Activated CD4-positive, alpha-beta T cell treated with anti-CD3 and anti-CD28 coated beads, Interleukin-2, amount 10 ng/mL, durations not matched to agents 7 days and 5 days (primary cell): ENCODE results near the gene IRF1. TPM values are rescaled to one million over a fixed set of nuclear protein-coding genes. Genes with fewer than 3 reads are reported as not detected.

ENCODE experiments used
- CTCF ChIA-PET: fragments of 350-600 bp; sonication (Branson Sonifier 250); formaldehyde crosslinking; loops from one replicate; lab custom pipeline; 2021; ENCODE audit warnings: antibody characterized with exemption; lab: Charles Lee
- POLR2A ChIA-PET: fragments of 350-600 bp; sonication (Branson Sonifier 250); formaldehyde crosslinking; loops from one replicate; lab custom pipeline; 2021; ENCODE audit warnings: antibody characterized with exemption; lab: Charles Lee
- DNase-seq: peaks from one replicate; pipeline ENCODE4 v3.0.0-alpha.2; 2020
- H3K27ac Mint-ChIP-seq: one replicate; pipeline ENCODE4 v1.8.0; 2021; ENCODE audit warnings: mild to moderate bottlenecking, moderate library complexity, mixed read lengths
- H3K27me3 Mint-ChIP-seq: one replicate; pipeline ENCODE4 v1.8.0; 2021; ENCODE audit warnings: mixed read lengths
- H3K36me3 Mint-ChIP-seq: one replicate; pipeline ENCODE4 v1.8.0; 2021; ENCODE audit warnings: low read depth, mixed read lengths
- H3K4me1 Mint-ChIP-seq: one replicate; pipeline ENCODE4 v1.8.0; 2021; ENCODE audit warnings: mixed read lengths
- H3K4me3 Mint-ChIP-seq: one replicate; pipeline ENCODE4 v1.8.0; 2021; ENCODE audit warnings: mild to moderate bottlenecking, moderate library complexity, mixed read lengths
- H3K9me3 Mint-ChIP-seq: one replicate; pipeline ENCODE4 v1.8.0; 2021; ENCODE audit warnings: mixed read lengths
- total RNA-seq, 2 experiments: library from RNA; stranded (reverse); gene quantifications; one replicate each; pipeline ENCODE4 v1.2.3, GENCODE V29; 2021

The IRF1 gene
- total RNA-seq, 2 experiments from 2014 or later = 289 to 302 TPM

DNA sequence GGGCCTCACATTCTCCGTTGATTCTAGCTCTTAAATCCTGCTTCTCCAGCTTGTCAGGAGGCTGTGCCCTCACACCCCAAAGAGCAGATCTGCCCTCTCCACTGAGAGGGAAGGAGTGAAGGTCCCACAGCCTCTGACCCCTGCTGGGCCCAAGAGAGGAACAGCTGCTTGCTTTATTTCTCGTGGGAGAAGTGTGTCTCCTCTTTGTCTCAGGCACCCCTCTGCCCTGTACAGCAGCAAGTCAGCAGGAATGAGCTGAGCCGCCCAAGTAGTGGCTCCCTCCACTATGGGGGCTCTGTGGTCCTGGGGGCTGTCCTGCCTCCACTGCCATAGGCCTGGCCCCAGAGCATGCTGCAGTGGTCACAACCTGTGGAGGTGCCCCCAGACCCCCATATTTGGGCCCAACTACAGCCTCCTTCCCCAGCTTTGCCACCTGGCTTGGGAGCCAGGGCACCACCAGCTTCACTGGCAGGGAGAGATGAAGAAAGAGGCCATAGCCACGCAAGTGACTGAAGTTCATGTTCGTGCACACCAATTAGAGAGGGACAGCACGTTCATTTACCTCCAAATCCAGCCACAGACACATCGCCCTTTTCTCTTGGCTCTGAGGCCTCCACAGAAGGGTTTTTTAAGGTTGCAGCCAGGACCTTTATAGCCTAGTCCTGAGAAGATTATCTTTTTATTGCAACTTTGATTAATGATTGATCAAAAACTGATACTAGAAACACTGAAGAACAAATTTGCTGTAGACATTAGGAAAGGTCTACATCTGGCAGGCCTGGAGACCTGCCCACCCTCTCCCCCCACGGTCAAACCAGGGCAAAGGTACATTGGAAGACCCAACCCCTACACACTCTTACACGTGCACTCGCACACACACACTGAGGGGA lies 27.5 kb downstream of the IRF1 start:
- DNase-seq = no peak
- ChIA-PET POLR2A (interaction anchor here (0.9 kb wide), 1 partner anchor 36 kb away, joined by 3 read pairs; no protein-coding TSS in a partner anchor), CTCF (interaction anchor here (1.2 to 5.0 kb wide), 6 partner anchors 7 to 38 kb away, joined by 3 to 53 read pairs (median 6); partner anchors contain the start of gene IRF1)
- Mint-ChIP-seq H3K27me3 (no peaks in the 10 kb centered on the region), H3K4me1 (peaks cover 98% of the 10 kb centered on the region), H3K9me3 (no peaks in the 10 kb centered on the region), H3K36me3 (peaks cover 71% of the 10 kb centered on the region), H3K27ac (peak overlapping the region; percentile 87), H3K4me3 (peak overlapping the region; percentile 67)

DNA sequence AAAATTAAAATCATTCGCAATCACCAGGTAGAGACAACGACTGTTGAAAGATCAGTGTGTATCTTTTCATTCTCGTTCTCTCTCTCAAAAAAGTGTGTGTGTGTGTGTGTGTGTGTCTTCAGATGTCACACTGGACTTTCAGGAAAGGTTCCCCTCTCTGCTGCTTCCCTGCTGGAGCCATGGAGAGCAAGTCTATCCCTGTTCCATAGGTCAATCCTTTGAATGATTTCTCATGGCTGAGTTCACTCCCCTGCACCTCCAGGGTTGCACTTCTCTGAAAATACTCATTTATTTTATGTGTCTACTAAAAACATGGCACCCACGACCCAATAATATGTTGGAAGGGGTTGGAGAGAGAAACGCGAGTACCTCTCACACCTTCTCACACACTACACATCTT lies 28.2 kb downstream of the IRF1 start:
- no peaks in the 10 kb centered on the region for H3K27me3 Mint-ChIP-seq
- H3K4me3 Mint-ChIP-seq = no peak overlapping the region
- POLR2A ChIA-PET = no interaction called here

DNA sequence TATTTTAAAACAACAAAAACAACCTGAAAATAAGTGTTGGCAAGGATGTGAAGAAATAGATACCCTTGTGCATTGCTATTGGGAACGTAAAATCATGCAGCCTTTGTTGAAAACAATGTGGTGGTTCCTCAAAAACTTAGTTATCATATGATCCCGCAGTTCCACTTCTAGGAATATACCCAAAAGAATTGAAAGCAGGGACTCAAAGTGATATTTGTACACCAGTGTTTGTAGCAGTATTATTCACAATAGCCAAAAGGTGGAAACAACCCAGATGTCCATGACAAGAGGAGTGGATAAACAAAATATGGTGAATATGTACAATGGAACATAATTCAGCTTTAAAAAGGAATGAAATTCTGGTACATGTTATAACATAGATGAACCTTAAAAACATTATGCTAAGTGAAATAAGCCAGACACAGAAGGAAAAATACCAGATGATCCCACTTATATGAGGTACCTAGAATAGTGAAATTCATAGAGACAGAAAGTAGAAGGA lies 29.0 kb downstream of the IRF1 start:
- peaks cover 98% of the 10 kb centered on the region for H3K4me1 Mint-ChIP-seq
- POLR2A ChIA-PET = no interaction called here
- no peaks in the 10 kb centered on the region for H3K27me3 Mint-ChIP-seq

More for the DNA sequence above, 28.2 kb downstream of the IRF1 start:
- peak overlapping the region; percentile 28 for H3K27ac Mint-ChIP-seq
- H3K4me1 Mint-ChIP-seq = peaks cover 98% of the 10 kb centered on the region
- CTCF ChIA-PET = interaction anchor here (1.2 kb wide), 1 partner anchor 15 kb away, joined by 3 read pairs; no protein-coding TSS in a partner anchor
- DNase-seq = no peak
- peaks cover 73% of the 10 kb centered on the region for H3K36me3 Mint-ChIP-seq
- no peaks in the 10 kb centered on the region for H3K9me3 Mint-ChIP-seq

DNA sequence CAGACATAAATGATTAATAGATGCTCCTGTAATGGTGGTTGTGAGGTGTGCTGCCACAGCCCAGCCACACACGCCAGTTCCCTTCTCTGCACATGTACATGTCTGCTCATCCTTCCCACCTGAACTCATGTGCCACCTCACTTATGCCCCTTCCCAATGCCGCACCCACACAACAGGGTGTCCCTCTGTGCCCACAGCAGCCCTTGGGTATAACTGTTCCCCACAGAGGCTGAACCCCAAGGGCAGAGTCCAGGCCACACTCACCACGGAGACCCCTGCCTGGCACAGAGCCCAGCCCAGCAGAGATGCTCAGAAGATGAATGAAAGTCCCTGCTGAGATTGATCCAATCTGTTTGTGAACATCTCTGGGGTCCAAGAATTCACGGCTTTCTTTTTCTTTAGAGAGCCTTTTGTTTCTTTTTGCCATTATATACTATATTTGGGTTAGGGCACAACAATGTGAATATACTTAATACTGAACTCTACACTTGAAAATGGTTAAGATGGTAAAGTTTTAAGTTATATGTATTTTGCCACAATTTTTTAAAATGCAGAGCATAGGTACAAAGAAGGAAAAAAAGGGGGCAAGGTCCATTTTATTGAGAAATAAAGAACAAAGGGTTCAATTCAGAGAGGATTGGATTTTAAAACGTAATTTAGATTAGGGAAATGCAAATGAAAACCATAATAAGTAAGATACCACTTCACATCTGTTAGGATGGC lies 29.6 kb downstream of the IRF1 start:
- no peak overlapping the region for H3K4me3 Mint-ChIP-seq
- no peaks in the 10 kb centered on the region for H3K9me3 Mint-ChIP-seq
- DNase-seq = no peak
- H3K36me3 Mint-ChIP-seq = peaks cover 73% of the 10 kb centered on the region
- H3K27ac Mint-ChIP-seq = peak overlapping the region; percentile 99
- POLR2A ChIA-PET = no interaction called here
- CTCF ChIA-PET = interaction anchor here (1.9 to 7.8 kb wide), 2 partner anchors 10 to 17 kb away, joined by 6 to 64 read pairs; no protein-coding TSS in a partner anchor
- H3K27me3 Mint-ChIP-seq = no peaks in the 10 kb centered on the region
- peaks cover 98% of the 10 kb centered on the region for H3K4me1 Mint-ChIP-seq

More for the DNA sequence above, 29.0 kb downstream of the IRF1 start:
- Mint-ChIP-seq H3K4me3 (no peak overlapping the region), H3K27ac (no peak overlapping the region), H3K36me3 (peaks cover 72% of the 10 kb centered on the region), H3K9me3 (no peaks in the 10 kb centered on the region)
- CTCF ChIA-PET = no interaction called here
- DNase-seq = no peak

DNA sequence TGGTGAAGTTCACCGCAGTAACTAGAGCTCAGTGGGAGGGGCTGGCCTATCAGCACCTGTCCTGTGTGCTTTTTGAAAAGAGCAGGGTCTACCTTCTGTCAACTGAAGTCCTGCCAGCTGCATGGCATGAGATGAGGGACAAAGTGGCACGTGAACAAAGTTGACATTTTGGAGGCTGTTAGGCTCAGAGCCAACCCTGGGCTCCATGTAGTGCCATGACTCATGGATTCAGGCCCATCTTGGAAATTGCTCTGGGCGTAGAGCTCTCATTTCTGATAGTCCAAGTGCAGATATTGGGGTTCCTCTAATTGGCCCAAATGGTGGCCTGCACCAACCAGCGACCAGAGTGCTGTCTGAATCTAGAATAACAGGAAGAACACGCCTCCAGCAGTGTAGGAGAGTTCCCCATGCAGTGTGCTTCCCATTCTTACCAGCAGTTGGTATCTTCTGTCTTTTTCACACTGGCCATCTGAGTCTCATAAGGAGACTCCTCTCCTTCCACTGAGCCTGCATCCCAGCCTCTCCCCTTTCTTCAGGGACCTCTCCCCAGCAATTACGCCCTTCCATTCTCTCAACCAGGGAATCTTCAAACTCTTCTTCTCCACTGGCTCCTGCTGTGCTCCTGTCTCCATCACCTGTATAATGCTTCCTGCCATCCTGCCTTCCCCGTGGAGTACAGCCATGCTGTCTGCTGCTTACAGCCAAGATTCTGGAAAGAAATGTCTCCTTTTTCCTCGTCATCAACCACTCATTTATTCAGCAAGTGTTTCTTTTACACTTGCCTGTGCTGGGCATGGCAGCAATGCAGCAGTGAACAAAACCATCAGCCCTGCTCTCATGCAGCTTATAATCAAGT lies 30.4 kb downstream of the IRF1 start:
- no peak overlapping the region for H3K4me3 Mint-ChIP-seq
- peaks cover 72% of the 10 kb centered on the region for H3K36me3 Mint-ChIP-seq
- H3K4me1 Mint-ChIP-seq = peaks cover 98% of the 10 kb centered on the region
- no peaks in the 10 kb centered on the region for H3K9me3 Mint-ChIP-seq
- no peak for DNase-seq
- ChIA-PET CTCF (interaction anchor here (1.1 to 7.8 kb wide), 7 partner anchors 9 to 48 kb away, joined by 3 to 64 read pairs (median 6); no protein-coding TSS in a partner anchor), POLR2A (interaction anchor here (0.6 kb wide), 1 partner anchor 593 kb away, joined by 3 read pairs; no protein-coding TSS in a partner anchor)
- H3K27ac Mint-ChIP-seq = peak overlapping the region; percentile 99
- no peaks in the 10 kb centered on the region for H3K27me3 Mint-ChIP-seq

DNA sequence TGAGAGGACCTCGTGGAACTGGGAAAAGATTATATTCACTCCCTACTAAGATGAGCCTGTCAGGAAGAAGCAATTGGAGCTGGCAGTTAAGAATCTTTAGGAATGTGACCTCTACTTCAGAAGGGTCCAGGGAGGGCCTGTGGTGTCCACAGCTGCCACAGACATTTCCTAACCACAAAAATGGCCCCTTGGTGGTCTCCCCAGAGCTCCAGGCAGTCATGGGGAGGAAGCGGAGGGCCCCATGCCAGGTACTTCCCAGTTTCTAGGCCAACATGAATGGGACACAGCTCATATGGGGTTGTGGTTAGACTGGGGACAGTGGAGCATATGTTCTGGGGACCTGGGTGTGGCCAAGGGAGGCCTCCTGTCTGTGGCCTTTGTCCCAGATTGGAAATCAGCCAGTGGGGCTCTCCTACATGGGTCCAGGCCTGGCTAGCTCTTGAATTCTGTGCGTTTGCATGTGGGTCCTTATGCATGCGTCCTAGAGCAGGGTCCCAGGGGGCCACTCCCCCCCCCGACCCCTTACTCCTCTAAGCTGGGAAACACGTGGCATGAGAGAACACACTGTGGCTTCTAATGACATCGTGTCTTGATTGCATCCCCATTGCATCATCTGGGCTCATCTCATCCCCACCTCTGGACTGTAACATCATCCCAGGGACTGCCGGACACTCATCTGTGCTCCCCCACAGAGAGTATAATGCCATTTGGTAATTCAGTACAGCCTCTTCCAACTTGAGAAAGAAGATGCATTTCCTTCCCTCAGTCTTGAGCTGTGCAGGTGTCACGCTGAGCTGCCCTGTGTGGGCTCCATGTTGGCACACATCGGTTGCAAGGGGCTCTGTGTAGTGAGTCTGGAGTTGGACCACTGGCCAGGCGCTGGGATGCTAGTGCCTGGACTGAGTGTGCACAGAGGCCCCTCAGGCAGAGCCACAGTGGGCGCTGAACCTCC lies 31.3 kb downstream of the IRF1 start:
- H3K9me3 Mint-ChIP-seq = no peaks in the 10 kb centered on the region
- CTCF ChIA-PET = interaction anchor here (0.7 to 7.8 kb wide), 16 partner anchors 8 to 73 kb away, joined by 3 to 64 read pairs (median 4); no protein-coding TSS in a partner anchor

DNA sequence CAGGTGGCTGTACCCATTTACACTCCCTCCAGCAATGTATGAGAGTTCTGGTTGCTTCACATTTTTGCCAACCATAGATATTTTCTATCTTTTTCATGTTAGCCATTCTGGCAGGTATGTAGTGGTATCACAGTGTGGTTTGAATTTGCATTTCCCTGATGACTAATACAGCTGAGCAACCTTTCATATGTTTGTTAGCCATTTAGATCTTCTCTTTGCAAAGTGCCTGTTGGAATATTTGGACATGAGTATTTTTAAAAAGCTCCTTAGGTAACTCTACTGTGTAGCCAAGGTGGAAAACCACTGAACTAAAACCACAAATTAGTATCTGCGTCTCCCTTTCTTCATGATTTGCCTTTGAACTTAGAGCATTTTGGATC lies 31.9 kb downstream of the IRF1 start:
- peak overlapping the region; percentile 99 for H3K27ac Mint-ChIP-seq
- CTCF ChIA-PET = interaction anchor here (0.7 to 7.8 kb wide), 16 partner anchors 7 to 72 kb away, joined by 3 to 64 read pairs (median 6); no protein-coding TSS in a partner anchor
- peaks cover 77% of the 10 kb centered on the region for H3K36me3 Mint-ChIP-seq
- peak overlapping the region; percentile 5 for H3K4me3 Mint-ChIP-seq
- POLR2A ChIA-PET = interaction anchor here (0.6 to 1.7 kb wide), 3 partner anchors 11 to 32 kb away, joined by 3 to 5 read pairs (median 3); no protein-coding TSS in a partner anchor
- peaks cover 98% of the 10 kb centered on the region for H3K4me1 Mint-ChIP-seq
- H3K27me3 Mint-ChIP-seq = no peaks in the 10 kb centered on the region
- no peaks in the 10 kb centered on the region for H3K9me3 Mint-ChIP-seq
- no peak for DNase-seq

More for the DNA sequence above, 31.3 kb downstream of the IRF1 start:
- Mint-ChIP-seq H3K36me3 (peaks cover 70% of the 10 kb centered on the region), H3K4me3 (peak overlapping the region; percentile 5), H3K4me1 (peaks cover 98% of the 10 kb centered on the region), H3K27ac (peak overlapping the region; percentile 99), H3K27me3 (no peaks in the 10 kb centered on the region)
- DNase-seq = no peak
- POLR2A ChIA-PET = interaction anchor here (0.6 to 1.7 kb wide), 3 partner anchors 12 to 594 kb away, joined by 3 to 5 read pairs (median 3); no protein-coding TSS in a partner anchor

DNA sequence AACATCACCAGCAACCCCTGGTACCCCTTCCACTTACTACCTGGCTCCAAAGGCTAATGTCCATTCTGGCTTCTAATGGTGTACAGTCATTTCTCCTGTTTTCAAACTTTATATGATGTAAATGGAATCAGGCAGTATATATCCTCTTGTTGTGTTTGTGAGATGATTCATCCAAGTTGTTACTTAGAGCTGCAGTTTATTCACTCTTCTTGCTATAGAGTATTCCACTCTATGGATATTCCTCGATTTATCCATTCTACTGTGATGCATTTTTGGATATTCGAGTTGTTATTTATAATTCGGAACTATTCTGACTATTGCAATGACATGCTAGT lies 32.4 kb downstream of the IRF1 start:
- Mint-ChIP-seq H3K4me1 (peaks cover 98% of the 10 kb centered on the region), H3K27ac (peak overlapping the region; percentile 99), H3K36me3 (peaks cover 77% of the 10 kb centered on the region), H3K9me3 (no peaks in the 10 kb centered on the region), H3K27me3 (no peaks in the 10 kb centered on the region), H3K4me3 (peak overlapping the region; percentile 9)
- peak; percentile 3 for DNase-seq
- ChIA-PET POLR2A (interaction anchor here (0.6 to 2.4 kb wide), 5 partner anchors 11 to 32 kb away, joined by 3 to 8 read pairs (median 5); no protein-coding TSS in a partner anchor), CTCF (interaction anchor here (0.6 to 7.8 kb wide), 15 partner anchors 7 to 150 kb away, joined by 3 to 64 read pairs (median 7); no protein-coding TSS in a partner anchor)

DNA sequence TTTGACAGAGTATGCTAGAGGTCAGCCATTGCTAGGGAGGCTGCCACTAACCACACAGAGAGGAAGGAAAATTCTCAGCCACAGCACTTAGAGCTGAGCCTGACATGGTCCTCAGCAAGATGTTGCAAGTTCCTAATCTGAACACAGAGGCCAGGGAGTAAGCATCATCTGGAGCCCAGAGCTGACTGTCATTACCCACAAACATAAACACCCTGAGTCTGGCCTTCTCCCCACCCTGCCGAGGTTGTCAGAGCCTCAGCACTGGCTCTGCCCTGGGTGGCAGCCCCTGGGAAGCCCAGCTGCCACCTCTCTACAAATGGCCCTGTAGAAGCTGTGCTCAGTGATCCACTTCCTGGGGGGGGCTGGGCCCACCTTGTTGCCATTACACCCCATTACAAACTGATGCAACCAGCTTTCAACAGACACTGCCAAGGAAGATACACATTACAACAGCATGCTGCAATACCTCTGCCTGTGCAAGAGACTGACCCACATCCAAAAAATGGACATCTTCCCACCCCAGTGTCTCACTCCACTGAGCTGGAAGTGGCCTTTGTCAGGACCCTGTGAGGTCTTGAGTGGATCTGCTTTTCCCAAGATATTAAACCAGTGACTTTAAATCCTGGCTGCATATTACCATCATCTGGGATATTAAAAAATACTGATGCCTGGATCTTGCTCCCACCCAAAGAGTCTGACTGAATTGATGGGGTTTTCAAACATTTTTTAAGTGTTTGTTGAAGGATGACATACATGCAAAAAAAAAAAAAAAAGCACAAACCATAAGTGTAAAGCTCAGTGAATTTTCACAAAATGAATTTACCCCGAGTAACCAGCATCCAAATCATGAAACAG lies 33.0 kb downstream of the IRF1 start:
- Mint-ChIP-seq H3K4me3 (peak overlapping the region; percentile 51), H3K27me3 (no peaks in the 10 kb centered on the region), H3K4me1 (peaks cover 98% of the 10 kb centered on the region)

DNA sequence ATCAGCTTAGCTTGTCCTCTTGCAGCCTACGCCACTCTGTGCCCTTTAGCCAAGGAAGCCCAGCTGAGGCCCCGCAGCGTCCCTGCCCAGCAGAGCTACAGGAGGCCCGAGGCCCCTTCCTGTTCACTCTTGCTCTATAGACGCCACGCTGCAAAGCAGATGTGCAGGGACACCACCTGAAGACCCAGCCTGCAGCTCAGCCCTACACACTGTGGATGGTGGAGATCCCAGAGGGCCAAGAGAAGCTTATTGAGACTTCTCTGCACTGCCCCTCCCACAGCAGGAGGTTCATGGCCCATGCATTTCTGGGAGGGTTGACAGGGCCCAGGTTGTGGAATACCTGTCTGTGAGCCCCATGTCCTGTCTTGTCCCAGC lies 33.6 kb downstream of the IRF1 start:
- peak; percentile 19 for DNase-seq
- Mint-ChIP-seq H3K27ac (peak overlapping the region; percentile 99), H3K9me3 (no peaks in the 10 kb centered on the region), H3K27me3 (no peaks in the 10 kb centered on the region), H3K4me1 (peaks cover 98% of the 10 kb centered on the region), H3K36me3 (peaks cover 76% of the 10 kb centered on the region), H3K4me3 (peak overlapping the region; percentile 51)
- ChIA-PET CTCF (interaction anchor here (0.7 to 7.8 kb wide), 18 partner anchors 8 to 71 kb away, joined by 3 to 64 read pairs (median 7); no protein-coding TSS in a partner anchor), POLR2A (interaction anchor here (0.6 to 2.7 kb wide), 7 partner anchors 7 to 164 kb away, joined by 3 to 12 read pairs (median 5); partner anchors contain the start of gene IRF1)

More for the DNA sequence above, 33.0 kb downstream of the IRF1 start:
- Mint-ChIP-seq H3K9me3 (no peaks in the 10 kb centered on the region), H3K36me3 (peaks cover 78% of the 10 kb centered on the region), H3K27ac (peak overlapping the region; percentile 99)
- ChIA-PET POLR2A (interaction anchor here (1.0 to 2.7 kb wide), 6 partner anchors 9 to 32 kb away, joined by 4 to 12 read pairs (median 6); partner anchors contain the start of gene IRF1), CTCF (interaction anchor here (0.6 to 7.8 kb wide), 21 partner anchors 8 to 150 kb away, joined by 3 to 64 read pairs (median 7); no protein-coding TSS in a partner anchor)
- DNase-seq = peak; percentile 40
